WTC11 (cell line): ENCODE data around the gene PNPLA8. TPM values are rescaled to one million over a fixed set of nuclear protein-coding genes. Genes with fewer than 3 reads are reported as not detected.

ENCODE experiments used
- ATAC-seq: fragments of 200-7000 bp; cut with Tn5 transposase; 2 replicates; pipeline ENCODE4 v1.10.0; 2021; ENCODE audit warnings: mild to moderate bottlenecking, moderate library complexity
- CTCF ChIA-PET: fragments of 300-600 bp; sonication (Branson Sonifier 250); formaldehyde crosslinking; loops from one replicate; lab custom pipeline; 2021; ENCODE audit warnings: antibody characterized with exemption; lab: Charles Lee
- POLR2A ChIA-PET: fragments of 350-600 bp; sonication (Branson Sonifier 250); formaldehyde crosslinking; loops from one replicate; lab custom pipeline; 2021; ENCODE audit warnings: antibody characterized with exemption; lab: Charles Lee
- DNase-seq: peaks from one replicate; pipeline ENCODE4 v3.0.0; 2021; ENCODE audit warnings: low spot score
- H3K27ac Mint-ChIP-seq: 2 replicates; pipeline ENCODE4 v1.8.0; 2021; ENCODE audit warnings: mixed read lengths
- H3K27me3 Mint-ChIP-seq: 2 replicates; pipeline ENCODE4 v1.8.0; 2021; ENCODE audit warnings: low read depth, mild to moderate bottlenecking, moderate library complexity, mixed read lengths
- H3K36me3 Mint-ChIP-seq: 2 replicates; pipeline ENCODE4 v1.8.0; 2021; ENCODE audit warnings: mixed read lengths
- H3K4me1 Mint-ChIP-seq: 2 replicates; pipeline ENCODE4 v1.8.0; 2022; ENCODE audit warnings: mixed read lengths
- H3K4me3 Mint-ChIP-seq: 2 replicates; pipeline ENCODE4 v1.8.0; 2021; ENCODE audit warnings: mild to moderate bottlenecking, moderate library complexity, mixed read lengths
- H3K9me3 Mint-ChIP-seq: 2 replicates; pipeline ENCODE4 v1.8.0; 2021; ENCODE audit warnings: mixed read lengths
- ATF6 ChIP-seq: sonication (generic); formaldehyde crosslinking; IDR thresholded peaks from 2 replicates; pipeline ENCODE4 v1.8.1; 2023; ENCODE audit warnings: mild to moderate bottlenecking, missing genetic modification reagents
- E2F1 ChIP-seq: sonication (generic); formaldehyde crosslinking; IDR thresholded peaks from 2 replicates; pipeline ENCODE4 v1.8.0; 2022; ENCODE audit warnings: mild to moderate bottlenecking, missing genetic modification reagents
- E2F4 ChIP-seq: sonication (generic); formaldehyde crosslinking; IDR thresholded peaks from 2 replicates; pipeline ENCODE4 v1.8.1; 2022; ENCODE audit warnings: low read depth, mild to moderate bottlenecking, moderate library complexity, missing genetic modification reagents, borderline replicate concordance
- ESRRA ChIP-seq: sonication (generic); formaldehyde crosslinking; IDR thresholded peaks from 2 replicates; pipeline ENCODE4 v1.8.1; 2022; ENCODE audit warnings: mild to moderate bottlenecking, missing genetic modification reagents, borderline replicate concordance
- FOXK1 ChIP-seq: sonication (generic); formaldehyde crosslinking; IDR thresholded peaks from 2 replicates; pipeline ENCODE4 v1.8.0; 2022; ENCODE audit warnings: mild to moderate bottlenecking, moderate library complexity, missing genetic modification reagents
- IRF1 ChIP-seq: sonication (generic); formaldehyde crosslinking; IDR thresholded peaks from 2 replicates; pipeline ENCODE4 v1.8.0; 2023; ENCODE audit warnings: missing genetic modification reagents
- JAZF1 ChIP-seq: fragments of 250-450 bp; sonication (Bioruptor Pico); IDR thresholded peaks from 2 replicates; pipeline ENCODE4 v1.9.0; 2021; ENCODE audit warnings: moderate library complexity, mild to moderate bottlenecking, inconsistent platforms
- JUN ChIP-seq: sonication (generic); formaldehyde crosslinking; IDR thresholded peaks from 2 replicates; pipeline ENCODE4 v1.8.0; 2023; ENCODE audit warnings: mild to moderate bottlenecking, missing genetic modification reagents
- NFE2L1 ChIP-seq: sonication (generic); formaldehyde crosslinking; IDR thresholded peaks from 2 replicates; pipeline ENCODE4 v1.8.1; 2023; ENCODE audit warnings: missing genetic modification reagents
- RELA ChIP-seq: sonication (generic); formaldehyde crosslinking; IDR thresholded peaks from 2 replicates; pipeline ENCODE4 v1.8.1; 2022; ENCODE audit warnings: missing genetic modification reagents, mild to moderate bottlenecking, borderline replicate concordance
- SOX15 ChIP-seq: fragments of 250-450 bp; sonication (Bioruptor Pico); IDR thresholded peaks from 2 replicates; pipeline ENCODE4 v1.9.0; 2021; ENCODE audit warnings: mild to moderate bottlenecking
- TEAD1 ChIP-seq: sonication (generic); formaldehyde crosslinking; IDR thresholded peaks from 2 replicates; pipeline ENCODE4 v1.8.0; 2022; ENCODE audit warnings: mild to moderate bottlenecking, missing genetic modification reagents
- TEAD4 ChIP-seq: sonication (generic); formaldehyde crosslinking; IDR thresholded peaks from 2 replicates; pipeline ENCODE4 v1.8.0; 2022; ENCODE audit warnings: mild to moderate bottlenecking, missing genetic modification reagents
- ZNF138 ChIP-seq: sonication (generic); formaldehyde crosslinking; conservative IDR thresholded peaks from 2 replicates; pipeline ENCODE4 v1.8.1; 2022; ENCODE audit warnings: mild to moderate bottlenecking, moderate library complexity, missing genetic modification reagents
- ZNF219 ChIP-seq: sonication (generic); formaldehyde crosslinking; IDR thresholded peaks from 2 replicates; pipeline ENCODE4 v1.8.0; 2023; ENCODE audit warnings: missing genetic modification reagents, mild to moderate bottlenecking, borderline replicate concordance
- ZNF232 ChIP-seq: sonication (generic); formaldehyde crosslinking; IDR thresholded peaks from 2 replicates; pipeline ENCODE4 v1.8.0; 2022; ENCODE audit warnings: mild to moderate bottlenecking, missing genetic modification reagents
- ZNF532 ChIP-seq: fragments of 250-450 bp; sonication (Bioruptor Pico); IDR thresholded peaks from 2 replicates; pipeline ENCODE4 v1.9.0; 2021; ENCODE audit warnings: mild to moderate bottlenecking, borderline replicate concordance
- ZSCAN18 ChIP-seq: fragments of 250-450 bp; sonication (Bioruptor Pico); IDR thresholded peaks from 2 replicates; pipeline ENCODE4 v2.1.2; 2022; ENCODE audit warnings: mild to moderate bottlenecking, moderate library complexity
- total RNA-seq: library from RNA; stranded (reverse); gene quantifications from 3 replicates; pipeline ENCODE4 v1.2.3, GENCODE V29; 2021

PNPLA8 gene
- total RNA-seq, 1 experiment from 2014 or later: 12.4 TPM

- Mint-ChIP-seq H3K9me3 (no peaks in the 10 kb centered on the region), H3K27me3 (no peaks in the 10 kb centered on the region), H3K36me3 (no peaks in the 10 kb centered on the region), H3K27ac (no peak overlapping the region), H3K4me1 (no peaks in the 10 kb centered on the region), H3K4me3 (no peak overlapping the region)
- ChIA-PET CTCF (no interaction called here), POLR2A (no interaction called here)
- no peak for ATAC-seq
- DNase-seq: no peak
- TF ChIP-seq RELA (CRISPR knock-in tag) (no peak), ATF6 (CRISPR knock-in tag) (no peak), ZSCAN18 (CRISPR knock-in tag) (no peak), IRF1 (CRISPR knock-in tag) (no peak), ZNF219 (CRISPR knock-in tag) (no peak), NFE2L1 (CRISPR knock-in tag) (no peak), E2F1 (no peak), ZNF138 (CRISPR knock-in tag) (no peak), E2F4 (CRISPR knock-in tag) (no peak), ESRRA (CRISPR knock-in tag) (no peak), FOXK1 (CRISPR knock-in tag) (no peak), SOX15 (CRISPR knock-in tag) (no peak), JAZF1 (CRISPR knock-in tag) (no peak), ZNF532 (CRISPR knock-in tag) (no peak), ZNF232 (no peak), TEAD1 (CRISPR knock-in tag) (no peak), JUN (CRISPR knock-in tag) (no peak), TEAD4 (no peak)
These were observed 39.5 kb downstream of the PNPLA8 start for GRCh38 chr7:108486291-108486966.
